ENCODE data around the gene GYS1.

GRCh38 chr19:48959341-48960239, 33.5 kb downstream of the GYS1 start:
- TF ChIP-seq, protein P1, sequence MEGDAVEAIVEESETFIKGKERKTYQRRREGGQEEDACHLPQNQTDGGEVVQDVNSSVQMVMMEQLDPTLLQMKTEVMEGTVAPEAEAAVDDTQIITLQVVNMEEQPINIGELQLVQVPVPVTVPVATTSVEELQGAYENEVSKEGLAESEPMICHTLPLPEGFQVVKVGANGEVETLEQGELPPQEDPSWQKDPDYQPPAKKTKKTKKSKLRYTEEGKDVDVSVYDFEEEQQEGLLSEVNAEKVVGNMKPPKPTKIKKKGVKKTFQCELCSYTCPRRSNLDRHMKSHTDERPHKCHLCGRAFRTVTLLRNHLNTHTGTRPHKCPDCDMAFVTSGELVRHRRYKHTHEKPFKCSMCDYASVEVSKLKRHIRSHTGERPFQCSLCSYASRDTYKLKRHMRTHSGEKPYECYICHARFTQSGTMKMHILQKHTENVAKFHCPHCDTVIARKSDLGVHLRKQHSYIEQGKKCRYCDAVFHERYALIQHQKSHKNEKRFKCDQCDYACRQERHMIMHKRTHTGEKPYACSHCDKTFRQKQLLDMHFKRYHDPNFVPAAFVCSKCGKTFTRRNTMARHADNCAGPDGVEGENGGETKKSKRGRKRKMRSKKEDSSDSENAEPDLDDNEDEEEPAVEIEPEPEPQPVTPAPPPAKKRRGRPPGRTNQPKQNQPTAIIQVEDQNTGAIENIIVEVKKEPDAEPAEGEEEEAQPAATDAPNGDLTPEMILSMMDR (conservative IDR thresholded peaks at IDR 0.05 in 1 of 2, IDR thresholded peaks at IDR 0.05 in 1 of 2; ENCODE audit: extremely low read depth in 1 of 2, insufficient read depth in 1 of 2, low read depth in 1 of 2, low read length in 2 of 2): no peak
- no peak for TF ChIP-seq EZH2 (IDR thresholded peaks at IDR 0.05; ENCODE audit: borderline replicate concordance, low read length)

All from mammary epithelial cell (primary cell).